CD4-positive, alpha-beta T cell treated with Interleukin-15 for 1 hour (primary cell): Measurements from ENCODE around the gene OGDH.

Experiments used
- DNase-seq: peaks from one replicate; pipeline ENCODE4 v3.0.0-alpha.2; 2020

OGDH gene

DNA sequence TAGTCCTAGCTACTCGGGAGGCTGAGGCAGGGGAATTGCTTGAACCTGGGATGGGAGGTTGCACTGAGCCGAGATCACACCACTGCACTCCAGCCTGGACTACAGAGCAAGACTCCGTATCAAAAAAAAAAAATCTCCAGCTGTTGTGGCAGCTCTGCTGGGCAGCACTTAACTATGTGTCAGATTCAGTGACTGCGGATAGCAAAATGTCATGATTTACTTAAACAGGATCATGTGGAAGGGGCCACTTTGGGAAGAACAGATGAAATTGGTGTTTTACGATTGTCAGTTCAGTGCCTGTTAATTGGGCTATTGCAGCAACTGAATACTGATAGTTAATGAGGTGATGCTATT is 15.3 kb downstream of the OGDH start:
- DNase-seq: no peak

DNA sequence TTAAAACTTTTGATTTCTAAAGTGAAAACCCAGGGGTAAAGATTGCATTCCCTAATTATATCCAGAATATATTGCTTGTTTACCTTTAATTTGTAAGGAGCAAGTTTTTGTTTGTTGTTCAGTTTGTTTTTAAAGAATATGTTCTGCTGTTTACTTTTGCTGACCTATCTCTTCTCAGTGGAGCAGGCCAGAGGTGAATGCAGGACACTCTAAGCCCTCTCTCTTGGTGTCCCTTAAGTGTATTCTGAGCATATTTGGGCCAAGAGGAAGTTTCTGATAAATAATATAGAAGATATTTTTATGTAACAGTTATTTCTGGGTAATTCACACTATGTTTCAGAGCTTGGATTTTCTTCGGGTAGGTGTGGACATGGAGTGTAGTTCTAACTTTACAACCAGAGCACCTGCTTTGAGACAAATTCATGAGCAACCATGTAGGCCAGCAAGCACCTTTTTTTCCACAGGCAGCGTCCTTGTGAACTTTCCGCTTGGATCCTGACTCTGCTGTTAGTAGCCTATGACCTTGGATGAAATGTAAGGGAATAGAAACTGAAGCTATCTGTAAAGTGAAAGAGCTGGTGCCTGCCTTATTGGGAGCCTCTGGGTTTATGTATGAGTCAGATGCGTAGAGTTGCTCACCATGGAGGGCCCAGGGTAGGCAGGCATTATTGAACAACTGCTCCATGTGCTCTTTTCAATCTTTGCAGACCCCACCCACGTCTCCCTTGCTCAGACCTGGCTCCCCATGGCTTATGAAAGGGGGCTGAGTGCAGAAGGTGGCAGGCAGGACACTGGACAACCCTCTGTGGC is 16.1 kb downstream of the OGDH start:
- no peak for DNase-seq

DNA sequence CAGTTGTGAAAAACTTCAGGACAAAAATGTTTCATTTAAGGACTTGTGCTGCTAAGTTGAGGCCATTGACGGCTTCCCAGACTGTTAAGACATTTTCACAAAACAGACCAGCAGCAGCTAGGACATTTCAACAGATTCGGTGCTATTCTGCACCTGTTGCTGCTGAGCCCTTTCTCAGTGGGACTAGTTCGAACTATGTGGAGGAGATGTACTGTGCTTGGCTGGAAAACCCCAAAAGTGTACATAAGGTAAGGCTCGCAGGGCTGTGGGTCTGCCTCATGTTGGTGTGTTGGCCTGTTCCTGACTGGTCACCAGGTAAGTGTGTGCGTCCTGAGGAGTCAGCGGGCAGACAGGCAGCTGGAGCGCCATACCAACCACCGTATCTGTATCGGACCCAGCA is 17.9 kb downstream of the OGDH start:
- no peak for DNase-seq

DNA sequence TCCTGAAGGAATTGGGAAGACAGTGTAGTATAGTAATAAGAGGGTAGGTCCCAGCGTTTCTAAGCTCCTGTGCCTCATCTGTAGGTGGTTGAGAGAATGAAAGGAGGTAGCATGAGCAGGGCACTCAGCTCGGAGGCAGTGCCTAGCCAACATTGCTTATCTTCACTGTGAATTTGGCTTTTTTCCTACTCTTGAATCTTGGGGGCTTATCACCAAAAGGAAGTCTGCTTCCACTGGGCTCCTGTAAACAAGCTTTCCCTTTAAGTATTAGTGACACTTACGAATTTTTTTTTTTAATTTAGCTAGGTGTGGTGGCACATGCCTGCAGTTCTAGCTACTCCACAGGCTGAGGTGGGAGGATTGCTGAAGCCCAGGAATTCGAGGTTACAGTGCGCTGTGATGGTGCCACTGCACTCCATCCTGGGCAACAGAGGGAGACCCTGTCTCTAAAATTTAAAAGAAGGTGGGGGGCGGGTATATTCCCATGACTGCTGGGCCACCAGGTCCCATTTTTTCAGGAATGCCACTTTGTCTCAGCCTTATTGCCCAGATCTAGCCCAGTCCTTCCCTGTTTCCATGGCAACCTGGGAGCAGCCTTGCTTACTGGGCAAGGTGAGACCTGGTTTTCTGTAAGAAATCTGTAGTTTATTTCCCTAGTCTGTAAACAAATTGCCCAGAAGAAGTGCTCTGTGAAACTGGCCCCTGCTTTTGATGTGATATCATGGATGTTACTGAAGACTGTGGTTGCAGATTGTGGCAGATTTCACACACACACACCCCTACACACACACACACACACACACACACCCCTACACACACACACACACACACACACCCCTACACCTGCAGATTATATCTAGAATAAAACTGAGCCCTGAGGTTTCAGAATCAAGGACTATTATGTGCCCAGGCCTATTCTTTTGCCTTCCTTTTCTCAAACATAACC is 19.4 kb downstream of the OGDH start:
- no peak for DNase-seq

DNA sequence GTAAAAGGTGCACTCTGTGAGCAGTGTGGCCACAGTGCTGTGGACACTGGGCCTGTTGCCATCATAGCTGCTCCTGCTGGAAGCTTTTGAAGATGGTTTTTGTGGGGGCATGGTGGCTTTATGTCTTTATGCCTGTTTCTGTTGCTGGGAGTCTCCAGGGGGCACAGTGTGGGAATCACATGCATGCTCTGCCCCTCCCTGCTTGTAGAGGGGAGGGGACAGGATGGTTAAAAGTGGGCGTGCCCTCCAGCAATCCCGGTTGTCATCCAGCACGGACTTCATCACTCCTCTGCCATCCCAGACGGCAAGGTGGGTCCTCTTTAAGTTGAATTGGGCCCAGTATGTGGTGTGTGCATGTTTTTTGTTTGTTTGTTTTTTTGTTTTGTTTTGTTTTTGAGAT is 20.2 kb downstream of the OGDH start:
- no peak for DNase-seq

DNA sequence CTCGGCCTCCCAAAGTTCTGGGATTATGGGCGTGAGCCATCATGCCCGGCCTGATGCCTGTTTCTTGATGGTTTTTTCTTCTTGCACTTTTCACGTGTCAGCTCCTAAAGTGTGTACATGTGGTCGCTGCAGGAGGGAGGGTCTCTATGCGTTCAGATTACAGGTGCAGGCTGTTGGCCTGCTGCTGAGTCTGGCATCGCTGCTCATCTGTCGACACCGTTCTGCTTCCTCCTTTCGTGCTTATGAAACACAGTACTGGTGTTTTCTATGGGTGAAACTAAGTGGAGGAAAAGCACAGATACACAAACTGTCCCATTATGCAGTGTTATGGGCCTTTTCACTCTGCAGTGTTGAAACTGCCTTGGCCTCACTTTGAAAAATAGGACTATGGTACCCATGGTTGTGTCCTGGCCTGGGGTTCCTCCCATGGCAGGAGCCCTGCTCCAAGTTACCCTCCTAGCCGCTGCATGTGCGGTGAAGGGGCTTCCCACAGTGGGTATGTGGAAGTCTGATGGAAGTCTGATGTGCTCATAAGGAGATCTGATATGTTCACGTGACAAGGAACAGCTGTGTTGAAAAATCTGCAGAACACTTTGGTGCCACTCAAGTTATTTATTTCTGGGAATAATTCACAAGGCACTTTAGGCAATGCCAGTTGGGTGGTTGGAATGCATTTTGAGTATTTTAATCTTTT is 23.5 kb downstream of the OGDH start:
- DNase-seq: peak; percentile 52

DNA sequence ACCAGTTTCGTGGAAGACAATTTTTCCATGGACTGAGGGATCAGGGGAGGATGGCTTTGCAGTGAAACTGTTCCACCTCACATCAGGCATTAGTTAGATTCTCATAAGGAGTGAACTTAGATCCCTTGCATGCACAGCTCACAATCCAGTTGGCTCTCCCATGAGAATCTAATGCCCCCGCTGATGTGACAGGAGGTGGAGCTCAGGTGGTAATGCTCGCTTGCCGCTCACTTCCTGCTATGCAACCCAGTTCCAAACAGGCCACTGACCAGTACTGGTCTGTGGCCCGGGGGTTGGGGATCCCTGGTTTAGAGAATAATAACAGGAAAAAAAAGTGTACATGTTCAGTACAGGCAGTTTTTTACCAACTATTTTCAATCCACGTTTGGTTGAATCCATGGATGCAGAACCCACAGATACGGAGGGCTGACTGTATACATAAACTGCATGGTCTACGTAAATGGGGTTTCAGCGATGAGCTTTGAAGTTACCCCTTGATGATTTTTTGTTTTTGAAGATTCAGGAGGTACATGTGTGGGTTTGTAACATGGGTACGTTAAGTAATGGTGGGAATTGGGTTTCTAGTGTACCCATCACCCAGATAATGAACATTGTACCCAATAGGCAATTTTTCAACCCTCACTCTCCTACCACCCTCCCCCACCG is 24.5 kb downstream of the OGDH start:
- DNase-seq: no peak

DNA sequence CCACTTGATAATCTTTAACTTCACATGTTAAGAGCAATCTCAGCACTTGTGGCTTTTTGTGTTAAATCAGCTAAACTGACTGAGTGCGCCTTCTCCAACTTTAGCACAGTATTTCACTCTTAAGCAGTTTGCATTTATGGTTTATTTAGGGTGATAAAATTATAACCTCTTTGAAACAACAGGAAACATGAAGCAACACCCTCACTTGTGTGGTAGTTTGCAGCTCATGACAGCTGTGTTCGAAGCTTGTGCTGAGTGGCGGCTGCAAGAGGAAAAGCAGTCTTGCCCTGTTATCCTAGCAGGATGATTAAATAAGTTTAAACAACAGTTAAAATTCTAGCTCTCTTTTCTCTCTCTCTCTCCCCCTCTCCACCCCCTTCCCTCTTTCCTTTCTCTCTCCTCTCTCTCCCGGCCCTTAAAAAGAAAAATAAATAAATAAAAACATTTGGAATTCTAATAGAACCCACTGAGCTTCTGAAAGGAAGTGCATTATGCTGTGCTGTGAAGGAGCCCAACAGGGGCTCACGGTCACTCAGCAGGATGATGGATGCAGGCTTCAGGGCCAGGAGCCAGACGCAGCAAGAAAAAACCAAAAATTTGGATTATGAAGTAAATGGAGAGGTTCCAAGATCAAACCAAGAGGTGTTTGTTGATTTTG is 25.2 kb downstream of the OGDH start:
- DNase-seq: peak; percentile 62

DNA sequence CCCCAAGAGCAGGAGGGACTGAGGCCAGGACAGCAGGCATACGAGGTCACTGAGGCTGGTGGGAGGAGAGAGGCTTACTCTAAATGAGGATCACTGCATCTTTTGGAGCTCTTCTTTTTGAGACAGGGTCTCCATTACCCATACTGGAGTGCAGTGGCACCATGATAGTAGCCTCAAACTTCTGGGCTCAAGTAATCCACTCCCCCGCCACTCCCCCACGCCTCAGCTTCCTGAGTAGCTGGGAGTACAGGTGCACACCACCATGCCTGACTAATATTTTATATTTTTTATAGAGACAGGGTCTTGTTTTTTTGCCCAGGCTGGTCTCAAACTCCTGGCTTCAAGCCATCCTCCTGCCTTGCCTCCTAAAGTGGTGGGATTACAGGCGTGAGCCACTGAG is 25.8 kb downstream of the OGDH start:
- DNase-seq: no peak

DNA sequence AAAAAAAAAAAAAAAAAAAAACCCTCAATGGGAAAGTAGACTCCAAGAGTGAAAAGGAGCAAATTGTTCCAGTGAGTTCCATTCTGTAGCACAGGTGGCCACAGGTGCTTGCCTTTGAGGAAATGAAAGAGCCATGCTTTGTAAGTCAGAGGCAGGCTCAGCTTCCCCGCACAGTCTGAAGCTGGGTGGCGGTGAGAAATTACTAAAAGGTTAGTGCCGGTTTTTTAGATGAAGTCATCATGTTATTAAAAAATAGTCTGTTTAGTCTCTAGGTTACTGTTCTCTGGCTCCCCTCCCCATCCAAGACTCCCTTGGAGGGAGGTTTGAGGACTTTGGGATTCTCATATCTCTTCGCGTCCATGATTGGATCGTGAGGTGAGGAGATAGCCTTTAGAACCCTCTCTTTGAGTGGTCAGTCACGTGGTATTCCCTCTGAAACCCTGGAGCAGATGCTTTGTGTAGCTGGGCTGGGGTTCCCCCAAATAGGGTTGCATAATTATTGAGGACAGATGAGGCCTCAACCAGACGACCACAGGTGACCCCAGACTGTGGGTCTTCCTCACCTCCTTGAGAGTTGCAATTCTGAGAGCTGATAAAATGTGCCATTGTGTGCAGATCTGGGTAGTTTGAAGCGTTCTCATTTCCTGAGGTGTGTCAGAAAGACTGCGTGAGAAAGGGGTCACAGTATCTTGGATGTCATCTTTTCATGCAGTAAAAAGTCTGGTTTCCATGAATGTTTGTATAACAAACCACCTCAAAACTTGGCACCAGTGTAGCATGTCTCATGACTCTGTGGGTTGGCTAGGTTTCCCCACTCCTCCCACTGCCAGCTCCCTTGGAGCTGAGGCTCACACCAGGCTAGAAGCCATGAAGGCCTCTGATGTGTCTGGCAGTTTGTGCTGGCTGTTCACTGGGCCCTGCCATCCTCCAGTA is 27.1 kb downstream of the OGDH start:
- peak; percentile 73 for DNase-seq

DNA sequence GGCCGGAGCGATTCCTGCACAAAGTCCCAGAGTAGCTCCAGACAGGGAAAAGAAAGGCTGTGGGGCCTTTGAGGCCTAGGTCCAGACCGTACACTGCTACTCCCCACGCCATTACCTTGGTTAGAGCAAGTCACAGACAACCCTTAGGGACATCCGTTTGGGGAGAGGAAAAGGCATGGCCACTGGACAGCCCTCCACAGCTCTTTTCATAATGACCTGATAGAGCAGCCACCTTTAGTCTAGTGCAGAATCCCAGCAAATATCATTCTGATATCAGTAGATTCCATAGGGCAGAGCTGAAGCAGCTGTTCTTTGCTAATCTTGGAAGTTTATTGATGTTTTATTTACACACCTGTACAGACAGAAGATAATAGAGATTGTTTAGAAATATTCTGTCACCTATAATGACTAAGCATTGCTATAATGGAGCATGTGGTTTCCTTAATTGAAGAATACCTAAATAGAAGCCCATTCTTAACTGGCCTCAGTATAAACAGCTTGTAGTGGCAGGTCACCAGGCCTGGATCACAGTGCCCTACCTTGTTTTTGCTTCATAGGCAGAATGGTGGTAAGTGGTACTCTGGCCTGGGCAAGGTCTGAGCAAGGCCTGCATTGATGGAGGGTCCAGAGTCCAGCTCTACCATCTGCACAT is 27.9 kb downstream of the OGDH start:
- no peak for DNase-seq

DNA sequence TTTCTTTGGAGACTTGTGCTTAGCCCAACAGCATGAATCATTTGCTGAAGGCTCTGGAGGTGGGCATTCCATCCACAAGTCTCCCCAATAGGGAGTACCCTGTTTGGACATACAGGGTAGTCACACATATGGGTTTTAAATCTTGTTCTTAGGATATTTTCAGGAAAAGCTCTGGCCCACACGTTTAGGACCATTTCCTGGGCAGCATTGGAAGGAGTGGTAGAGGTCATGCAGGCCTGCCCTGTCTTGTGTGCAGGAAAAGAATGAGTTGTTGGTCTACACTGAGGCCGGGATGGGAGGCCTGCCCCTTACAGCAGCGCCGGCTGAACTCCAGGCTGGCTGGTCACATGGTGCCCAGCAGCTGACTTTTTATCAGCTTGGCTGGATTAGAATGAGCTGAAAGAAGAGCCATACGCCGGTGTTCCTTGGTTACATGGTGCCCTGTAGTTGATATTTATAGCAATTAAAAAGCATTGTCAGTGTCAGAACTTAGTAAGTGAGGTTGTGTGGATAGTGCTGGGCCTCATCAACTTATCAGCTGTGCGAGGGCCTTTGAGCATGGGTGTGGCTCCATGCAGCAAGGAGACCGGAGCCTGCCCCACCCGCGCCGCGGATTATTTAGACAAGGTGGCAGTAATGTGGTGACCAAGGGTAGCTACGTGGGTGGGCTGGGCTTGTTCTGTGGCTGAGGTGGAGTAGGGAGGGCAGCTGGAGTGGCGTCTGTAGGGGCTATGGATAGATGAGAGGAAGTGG is 28.6 kb downstream of the OGDH start:
- peak; percentile 51 for DNase-seq

DNA sequence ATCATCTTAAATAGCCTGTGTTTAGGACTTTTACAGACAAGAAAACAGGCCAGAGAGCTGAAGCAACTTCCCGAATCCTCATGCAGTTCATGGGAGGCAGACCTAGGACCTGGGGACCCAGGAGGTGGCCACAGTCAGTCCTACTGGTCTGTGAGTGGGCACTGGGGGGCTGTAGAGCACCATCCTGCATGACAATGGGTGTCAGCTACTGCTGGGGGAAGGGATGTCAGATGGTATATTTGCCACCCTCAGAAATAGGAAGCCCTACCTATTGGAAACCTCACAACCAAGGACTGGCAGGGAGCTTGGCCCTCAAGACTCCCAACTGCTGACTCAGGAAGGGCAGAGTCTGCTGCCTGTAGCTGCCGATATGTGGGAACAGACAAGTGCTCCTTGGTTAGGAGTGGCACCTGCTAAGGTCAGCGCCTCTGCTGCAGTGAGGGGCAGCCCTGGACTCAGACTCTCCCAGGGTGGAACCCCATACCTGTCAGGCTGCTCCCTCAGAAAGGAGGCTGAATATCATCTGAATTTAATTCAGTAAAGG is 29.7 kb downstream of the OGDH start:
- no peak for DNase-seq

DNA sequence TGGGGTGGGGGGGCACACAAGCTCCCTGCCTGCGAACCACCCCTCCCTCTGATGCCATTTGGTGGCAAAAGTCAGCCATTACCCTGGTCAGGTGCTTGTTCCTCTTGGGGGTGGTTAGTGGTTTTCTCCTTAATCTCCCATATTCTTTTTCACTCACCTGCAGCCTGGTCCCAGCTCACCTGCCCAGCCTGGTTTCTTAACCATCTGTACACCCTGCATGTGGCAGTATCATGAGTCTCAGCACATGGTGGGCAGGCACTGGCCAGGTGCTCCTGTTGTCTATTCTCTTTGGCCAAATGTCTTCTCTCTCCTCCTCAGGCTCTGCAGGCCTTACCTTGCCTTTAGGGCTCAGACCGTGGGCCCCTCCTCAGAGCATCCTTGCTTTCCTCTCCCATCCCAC is 30.5 kb downstream of the OGDH start:
- DNase-seq: no peak

DNA sequence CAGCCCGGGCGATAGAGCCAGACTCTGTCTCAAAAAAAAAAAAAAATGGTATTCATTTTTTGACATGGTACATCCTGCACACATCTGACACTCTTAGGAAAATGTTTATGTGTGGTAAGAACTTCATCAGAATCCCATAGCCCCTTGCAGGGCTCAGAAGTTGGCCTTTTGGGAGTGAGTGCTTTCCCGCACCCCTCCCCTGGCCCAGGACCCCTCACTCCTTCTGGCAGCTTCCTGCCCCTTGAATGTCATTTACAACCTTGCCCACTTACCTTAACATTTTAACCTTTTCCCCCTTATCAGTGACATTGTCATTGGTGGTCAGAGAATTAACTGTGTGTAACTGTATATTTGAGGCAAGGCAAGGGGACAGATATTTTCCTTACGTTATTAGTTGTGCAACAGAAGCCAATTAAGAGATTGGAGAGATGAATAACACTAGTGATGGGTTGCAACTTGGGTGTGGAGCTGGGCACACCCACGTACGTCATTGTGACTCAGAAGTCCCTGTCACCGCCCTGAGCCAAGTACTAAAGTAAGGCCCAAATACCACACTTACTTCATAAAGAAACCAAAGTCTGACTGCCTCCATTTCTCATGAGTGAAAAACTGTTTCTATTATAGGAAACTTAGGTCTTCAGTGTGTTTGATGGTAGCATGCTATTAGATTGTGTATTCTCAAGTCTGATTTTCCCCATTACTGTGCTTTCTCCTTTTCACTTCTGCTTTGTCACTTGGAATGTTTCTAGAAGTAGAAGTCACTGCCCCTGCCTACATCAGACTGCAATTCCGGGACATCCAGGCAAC is 31.6 kb downstream of the OGDH start:
- DNase-seq: peak; percentile 90

DNA sequence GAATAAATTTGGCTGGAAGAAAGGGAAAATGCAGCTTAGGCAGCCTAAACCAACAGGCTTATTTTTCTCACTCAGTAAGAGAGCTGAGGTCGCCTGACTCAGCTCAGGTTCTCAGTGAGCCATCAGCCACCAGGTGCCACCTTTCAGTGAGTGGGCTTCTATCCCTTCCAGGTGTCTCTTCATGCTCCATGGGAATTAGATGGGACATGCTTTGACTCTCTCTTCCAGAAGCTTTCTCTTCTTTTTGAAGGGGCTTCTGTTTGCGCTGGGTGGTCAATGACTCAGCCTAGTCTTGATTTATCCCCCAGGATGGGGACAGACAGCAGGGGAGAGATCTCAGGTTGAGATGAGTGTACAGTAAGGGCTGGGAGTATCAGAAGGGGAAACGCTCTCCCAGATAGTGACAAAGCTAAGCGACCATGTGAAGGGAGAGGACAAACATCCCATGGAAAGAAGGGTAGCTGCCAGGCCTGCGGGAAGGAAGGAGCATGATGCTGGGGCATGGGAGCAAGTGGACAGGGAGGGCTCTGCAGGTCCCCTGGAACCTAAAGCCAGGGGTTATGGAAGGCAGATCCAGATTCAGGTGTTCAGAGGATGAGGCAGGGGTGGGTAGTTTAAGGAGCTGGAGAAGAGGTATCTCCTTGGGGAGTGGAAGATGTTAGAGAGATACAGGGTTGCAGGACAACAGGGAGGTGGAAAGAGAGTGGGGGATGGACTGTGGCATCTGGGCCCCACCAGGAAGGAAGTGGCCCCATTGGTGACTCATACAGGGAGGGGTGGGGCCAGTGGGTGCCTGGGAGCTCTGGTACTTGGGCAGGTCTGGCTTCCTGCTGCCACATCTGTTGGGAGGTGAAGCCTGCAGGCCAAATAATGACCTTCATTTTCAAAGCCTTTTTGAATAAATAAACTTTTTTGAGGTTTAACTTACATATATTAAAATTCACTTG is 32.5 kb downstream of the OGDH start:
- DNase-seq: peak; percentile 91

DNA sequence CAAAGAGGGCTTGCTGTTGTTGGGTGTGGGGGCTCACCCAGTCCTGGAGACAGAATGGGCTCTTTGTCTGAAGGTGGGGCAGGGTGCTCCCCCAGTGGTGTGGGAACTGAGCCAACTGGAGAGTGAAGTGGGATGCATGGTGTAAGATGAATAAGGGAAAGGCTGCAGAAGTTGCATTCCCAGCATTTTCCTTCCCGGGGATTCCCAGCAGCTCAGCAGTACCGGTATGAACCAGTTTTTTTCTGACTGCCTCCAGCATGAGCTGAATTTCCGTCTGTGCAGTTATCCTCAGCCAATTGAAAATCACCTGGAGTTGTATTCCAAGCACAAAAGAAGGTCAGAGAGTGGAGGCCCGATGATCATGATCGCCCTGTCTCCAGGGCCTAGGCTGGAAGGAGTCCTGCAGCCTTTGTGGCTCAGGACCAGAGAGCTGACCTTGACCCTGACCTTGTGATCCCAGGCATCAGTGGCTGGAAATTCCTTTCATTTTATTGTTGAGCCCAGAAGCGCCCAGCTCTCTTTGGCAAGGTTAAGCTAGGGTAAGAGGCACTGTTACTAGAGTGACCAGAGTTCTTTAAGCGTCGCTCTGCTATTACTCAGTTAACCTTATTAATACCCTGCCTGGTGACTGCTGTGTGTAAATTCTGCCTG is 33.4 kb downstream of the OGDH start:
- DNase-seq: no peak
